Activated T-helper 17 cell treated with anti-CD3 and anti-CD28 coated beads, Interleukin-2, amount 50 U/mL, for 72 hours (primary cell): ENCODE measurements around the gene HIVEP2. TPM values are rescaled to one million over a fixed set of nuclear protein-coding genes. Genes with fewer than 3 reads are reported as not detected.
A peak's percentile ranks its signal among the peaks of the same experiment; 100 is the strongest.

Experiments
- ATAC-seq: fragments of 150-1000 bp; cut with Tn5 transposase; replicated peaks from 2 replicates; pipeline ENCODE4 v1.10.0; 2021; ENCODE audit warnings: mild to moderate bottlenecking, moderate library complexity
- H3K27ac Mint-ChIP-seq: one replicate; pipeline ENCODE4 v1.8.0; 2022; ENCODE audit warnings: mixed read lengths
- H3K27me3 Mint-ChIP-seq: one replicate; pipeline ENCODE4 v1.8.0; 2022; ENCODE audit warnings: mixed read lengths
- H3K36me3 Mint-ChIP-seq: one replicate; pipeline ENCODE4 v1.8.0; 2022; ENCODE audit warnings: low read depth, mild to moderate bottlenecking, mixed read lengths
- H3K4me1 Mint-ChIP-seq: one replicate; pipeline ENCODE4 v1.8.0; 2022; ENCODE audit warnings: mixed read lengths
- H3K4me3 Mint-ChIP-seq: one replicate; pipeline ENCODE4 v1.8.0; 2022; ENCODE audit warnings: mild to moderate bottlenecking, mixed read lengths
- H3K9me3 Mint-ChIP-seq: one replicate; pipeline ENCODE4 v1.8.0; 2022; ENCODE audit warnings: mixed read lengths
- total RNA-seq, 2 donors: library from RNA; stranded (reverse); gene quantifications; one replicate each; pipeline ENCODE4 v1.2.3, GENCODE V29; 2022

HIVEP2 gene
- total RNA-seq, 2 donors from 2014 or later, result 33.0 to 53.5 TPM

GRCh38 chr6:142830807-142831206 lies 114.2 kb downstream of the HIVEP2 start:
- Mint-ChIP-seq H3K36me3 (peaks cover 89% of the 10 kb centered on the region), H3K9me3 (no peaks in the 10 kb centered on the region), H3K4me3 (no peak overlapping the region), H3K27ac (peak overlapping the region; percentile 75), H3K27me3 (no peaks in the 10 kb centered on the region), H3K4me1 (peaks cover 56% of the 10 kb centered on the region)
- ATAC-seq, result no peak

DNA sequence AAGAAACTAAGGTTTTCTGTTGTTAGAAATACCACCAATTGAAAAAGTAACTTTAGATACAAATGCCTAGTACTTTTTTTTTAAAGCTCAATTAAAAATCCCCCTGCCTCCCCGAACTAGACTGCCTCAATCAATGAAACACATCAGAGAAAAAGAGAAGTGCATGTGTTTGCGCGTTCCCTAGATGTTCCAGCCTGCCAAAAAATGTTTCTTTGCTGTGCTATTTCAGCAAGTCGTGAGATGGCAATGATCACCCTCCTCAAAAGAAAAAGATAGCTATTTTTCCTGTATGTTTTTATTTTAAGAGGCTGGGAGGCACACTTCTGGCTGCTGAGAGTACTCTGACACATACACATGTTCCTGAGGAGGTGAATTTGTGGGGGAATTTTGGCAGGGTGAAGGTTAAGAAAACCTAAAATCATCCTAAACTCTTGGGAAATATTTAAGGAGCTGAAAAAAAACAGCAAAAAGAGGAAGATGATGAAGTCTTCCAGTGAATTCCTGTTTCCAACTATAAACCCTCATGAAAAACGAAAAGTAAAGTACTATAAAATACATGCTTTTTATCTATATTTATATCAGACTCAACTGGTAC lies 114.8 kb downstream of the HIVEP2 start:
- Mint-ChIP-seq H3K27me3 (no peaks in the 10 kb centered on the region), H3K4me1 (peaks cover 50% of the 10 kb centered on the region), H3K36me3 (peaks cover 83% of the 10 kb centered on the region), H3K27ac (peak overlapping the region; percentile 75), H3K9me3 (no peaks in the 10 kb centered on the region), H3K4me3 (no peak overlapping the region)
- no peak for ATAC-seq

- H3K27ac Mint-ChIP-seq, result no peak overlapping the region
Observed at GRCh38 chr6:142829556-142829955, 115.4 kb downstream of the HIVEP2 start.

GRCh38 chr6:142827991-142828390 lies 117.0 kb downstream of the HIVEP2 start:
- H3K27me3 Mint-ChIP-seq, result no peaks in the 10 kb centered on the region
- peak overlapping the region; percentile 3 for H3K27ac Mint-ChIP-seq
- no peaks in the 10 kb centered on the region for H3K9me3 Mint-ChIP-seq
- H3K4me1 Mint-ChIP-seq, result peaks cover 49% of the 10 kb centered on the region
- H3K36me3 Mint-ChIP-seq, result peaks cover 76% of the 10 kb centered on the region
- no peak overlapping the region for H3K4me3 Mint-ChIP-seq
- no peak for ATAC-seq

More at GRCh38 chr6:142829556-142829955, 115.4 kb downstream of the HIVEP2 start:
- Mint-ChIP-seq H3K27me3 (no peaks in the 10 kb centered on the region), H3K4me3 (no peak overlapping the region), H3K9me3 (no peaks in the 10 kb centered on the region), H3K36me3 (peaks cover 82% of the 10 kb centered on the region), H3K4me1 (peaks cover 52% of the 10 kb centered on the region)
- no peak for ATAC-seq

DNA sequence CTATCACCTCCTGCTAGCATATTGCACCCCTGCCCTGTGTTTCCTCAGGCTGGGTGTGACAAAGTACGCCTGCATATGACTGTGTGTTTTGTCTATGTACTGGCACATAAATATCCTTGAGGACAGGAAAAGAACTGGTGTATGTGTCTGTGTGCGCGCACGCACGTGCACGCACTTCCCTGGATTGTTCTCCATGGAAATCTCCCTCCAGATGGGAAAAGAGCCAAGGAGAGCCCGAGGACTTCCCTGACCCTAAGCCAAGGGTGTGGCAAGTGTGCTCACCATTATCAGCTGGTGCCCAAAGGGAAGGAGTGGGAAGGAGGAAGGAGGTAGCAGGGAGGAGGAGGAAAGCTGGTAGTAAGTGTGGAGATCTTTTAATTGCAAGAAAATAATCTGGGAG lies 117.6 kb downstream of the HIVEP2 start:
- Mint-ChIP-seq H3K4me3 (no peak overlapping the region), H3K27ac (peak overlapping the region; percentile 3), H3K9me3 (no peaks in the 10 kb centered on the region), H3K27me3 (no peaks in the 10 kb centered on the region), H3K36me3 (peaks cover 76% of the 10 kb centered on the region), H3K4me1 (peaks cover 49% of the 10 kb centered on the region)
- ATAC-seq, result no peak

DNA sequence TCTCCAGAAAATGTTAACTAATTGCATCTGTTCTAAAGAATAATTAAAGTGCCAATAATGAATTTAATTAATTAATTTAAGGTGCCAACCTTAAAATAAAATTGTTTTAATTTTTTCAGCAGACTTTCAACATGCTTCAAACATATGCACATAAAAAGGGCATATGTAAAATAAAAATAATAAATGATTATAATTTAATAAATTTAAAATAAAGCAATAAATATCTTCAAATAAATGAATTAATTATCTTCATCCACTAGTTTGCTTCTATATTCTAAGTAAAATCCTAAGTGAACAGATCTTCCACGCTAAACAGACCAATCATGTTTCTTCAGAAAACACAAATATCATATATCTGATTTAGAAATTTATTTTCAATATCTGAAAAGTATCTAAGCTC lies 119.2 kb downstream of the HIVEP2 start:
- no peaks in the 10 kb centered on the region for H3K27me3 Mint-ChIP-seq
- H3K36me3 Mint-ChIP-seq, result peaks cover 75% of the 10 kb centered on the region
- no peak overlapping the region for H3K27ac Mint-ChIP-seq
- no peaks in the 10 kb centered on the region for H3K9me3 Mint-ChIP-seq
- ATAC-seq, result no peak
- H3K4me3 Mint-ChIP-seq, result no peak overlapping the region
- H3K4me1 Mint-ChIP-seq, result peaks cover 59% of the 10 kb centered on the region

DNA sequence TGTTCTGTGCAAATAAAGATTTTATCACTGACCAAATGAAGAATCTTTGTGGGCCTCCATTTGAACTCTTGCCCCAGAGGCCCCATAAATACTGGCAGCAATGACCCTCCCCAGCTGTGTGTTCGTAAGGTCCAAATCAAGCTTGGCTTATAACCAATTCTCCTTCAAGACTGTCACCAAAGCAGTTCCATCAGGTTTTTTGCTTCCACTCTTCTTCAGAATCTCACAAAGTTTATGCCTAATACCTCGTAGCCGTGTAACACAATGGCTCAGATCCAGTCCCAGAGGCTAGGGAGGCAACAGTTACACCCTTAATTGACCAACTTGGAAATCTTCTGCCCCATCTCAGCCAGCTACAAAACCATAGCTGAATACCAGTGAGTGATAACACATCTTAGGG lies 120.5 kb downstream of the HIVEP2 start:
- Mint-ChIP-seq H3K4me3 (peak overlapping the region; percentile 53), H3K36me3 (peaks cover 75% of the 10 kb centered on the region), H3K4me1 (peaks cover 61% of the 10 kb centered on the region), H3K27ac (peak overlapping the region; percentile 57), H3K9me3 (no peaks in the 10 kb centered on the region), H3K27me3 (no peaks in the 10 kb centered on the region)
- ATAC-seq, result no peak

DNA sequence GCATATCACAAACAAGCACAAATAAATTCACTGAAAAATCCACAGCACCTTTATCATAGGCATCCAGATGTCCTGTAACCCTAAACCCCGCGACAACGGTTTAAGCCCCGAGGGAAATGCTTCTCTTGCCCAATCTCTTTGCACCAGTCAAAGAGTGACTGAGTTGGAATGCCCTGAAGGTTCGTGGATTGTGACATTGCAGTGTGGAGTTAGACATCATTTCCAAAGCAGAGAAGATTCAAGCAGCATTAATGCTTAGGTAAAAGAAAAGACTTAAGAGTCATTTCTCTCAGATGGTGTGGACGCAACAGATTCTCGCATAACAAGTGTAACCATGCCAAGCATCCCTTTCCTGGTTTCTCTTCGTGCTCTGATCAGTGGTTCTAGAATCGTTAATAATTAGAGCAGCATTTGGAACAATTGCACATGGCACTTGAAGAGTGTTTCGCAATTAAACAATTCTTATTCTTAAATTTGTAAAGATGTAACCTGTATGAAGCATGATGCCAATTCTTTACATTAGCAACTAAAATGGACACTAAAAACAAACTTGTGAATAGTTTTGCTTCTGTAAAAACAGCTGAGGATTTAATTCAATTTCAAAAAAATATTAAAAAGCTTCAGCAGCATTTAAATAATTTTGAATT lies 121.6 kb downstream of the HIVEP2 start:
- no peaks in the 10 kb centered on the region for H3K9me3 Mint-ChIP-seq
- H3K36me3 Mint-ChIP-seq, result peaks cover 75% of the 10 kb centered on the region
- H3K4me1 Mint-ChIP-seq, result peaks cover 54% of the 10 kb centered on the region
- H3K27me3 Mint-ChIP-seq, result no peaks in the 10 kb centered on the region
- H3K4me3 Mint-ChIP-seq, result peak overlapping the region; percentile 89
- no peak for ATAC-seq
- H3K27ac Mint-ChIP-seq, result peak overlapping the region; percentile 99

DNA sequence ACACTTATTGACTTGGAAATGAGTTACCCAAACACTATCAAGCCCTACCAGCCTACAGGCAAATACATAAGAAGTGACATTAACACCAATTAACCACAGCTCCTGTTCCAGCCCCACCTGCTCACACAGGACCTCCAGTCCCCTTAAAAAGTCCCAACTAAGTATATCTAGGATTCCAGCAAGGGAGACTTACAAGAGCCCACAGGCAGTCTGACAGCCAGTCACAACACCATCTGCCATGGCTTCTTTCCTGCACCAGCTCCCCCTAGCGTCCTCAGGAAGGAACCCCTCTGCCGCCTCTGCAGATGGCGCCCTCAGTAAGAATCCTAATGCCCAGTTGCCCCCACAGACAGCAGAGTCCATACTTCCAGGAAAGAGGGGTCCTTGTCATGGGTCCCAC lies 122.1 kb downstream of the HIVEP2 start:
- Mint-ChIP-seq H3K27ac (peak overlapping the region; percentile 99), H3K4me3 (peak overlapping the region; percentile 89), H3K36me3 (peaks cover 74% of the 10 kb centered on the region), H3K9me3 (no peaks in the 10 kb centered on the region), H3K27me3 (no peaks in the 10 kb centered on the region), H3K4me1 (peaks cover 49% of the 10 kb centered on the region)
- ATAC-seq, result peak; percentile 5

DNA sequence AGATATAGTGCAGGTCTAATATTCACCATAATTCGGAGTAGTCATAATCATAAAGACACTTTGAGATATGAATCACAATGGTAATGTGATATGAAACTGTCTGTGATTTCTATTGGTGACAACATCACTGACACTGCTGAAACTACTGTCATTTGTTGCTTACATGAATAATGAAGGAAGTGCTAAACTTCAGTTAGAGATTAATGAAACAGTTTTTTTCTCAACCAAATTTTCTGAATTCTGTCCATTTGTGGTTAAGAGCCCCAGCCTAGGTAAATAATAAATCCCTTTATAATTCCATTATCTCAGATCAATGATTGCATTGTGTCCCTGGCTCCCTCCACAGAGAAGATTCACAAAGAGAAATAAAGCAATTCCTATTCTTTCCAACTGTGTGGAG lies 122.6 kb downstream of the HIVEP2 start:
- H3K27me3 Mint-ChIP-seq, result no peaks in the 10 kb centered on the region
- ATAC-seq, result peak; percentile 67

DNA sequence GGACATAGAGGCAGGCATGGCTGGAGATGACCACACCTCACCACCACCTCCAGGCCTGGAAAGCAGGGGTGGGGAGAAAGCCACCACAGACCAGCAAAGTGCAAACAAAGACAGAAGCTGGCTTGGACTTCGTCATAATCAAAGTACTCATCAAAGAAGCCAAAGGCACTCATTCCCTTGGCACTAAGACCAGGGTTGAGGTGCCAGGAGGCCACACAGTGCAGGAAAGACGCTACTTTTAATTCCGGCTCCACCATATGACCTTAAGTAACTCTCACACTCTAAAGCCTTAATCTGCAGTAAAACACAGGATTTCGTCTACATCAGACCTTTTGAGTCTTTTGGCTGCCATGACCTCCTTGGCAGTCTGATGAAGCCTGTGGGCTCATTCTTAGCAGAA lies 123.1 kb downstream of the HIVEP2 start:
- peak; percentile 31 for ATAC-seq
- H3K9me3 Mint-ChIP-seq, result no peaks in the 10 kb centered on the region

More for the DNA sequence above, 122.6 kb downstream of the HIVEP2 start:
- Mint-ChIP-seq H3K27ac (peak overlapping the region; percentile 99), H3K4me3 (peak overlapping the region; percentile 89), H3K36me3 (peaks cover 75% of the 10 kb centered on the region), H3K9me3 (no peaks in the 10 kb centered on the region), H3K4me1 (peaks cover 50% of the 10 kb centered on the region)

DNA sequence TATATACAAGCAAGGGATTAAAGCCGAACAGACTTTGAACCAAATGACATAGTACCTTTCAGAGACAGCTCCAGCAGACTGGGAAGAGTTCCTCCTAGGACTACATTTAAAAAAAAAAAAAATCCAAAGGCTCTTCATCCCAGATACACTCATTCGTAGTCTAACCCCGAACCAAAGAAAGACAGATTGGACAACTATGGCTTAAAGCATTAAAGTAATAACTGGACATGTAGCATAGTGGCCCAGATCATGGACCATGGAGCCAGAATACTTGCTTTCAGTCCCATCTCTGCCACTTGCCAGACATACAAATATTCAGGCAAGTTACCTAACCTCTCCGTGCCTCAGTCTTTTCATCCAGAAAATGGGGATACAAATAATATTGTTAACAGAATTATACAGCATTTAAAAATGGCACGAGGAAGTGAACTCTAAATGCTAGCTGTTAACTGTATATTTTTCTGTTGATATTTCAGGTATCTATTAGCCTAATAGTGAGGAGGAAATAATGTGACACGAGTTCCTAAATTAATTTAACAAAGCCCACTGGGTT lies 123.7 kb downstream of the HIVEP2 start:
- H3K4me3 Mint-ChIP-seq, result peak overlapping the region; percentile 89
- peaks cover 57% of the 10 kb centered on the region for H3K4me1 Mint-ChIP-seq
- no peaks in the 10 kb centered on the region for H3K27me3 Mint-ChIP-seq
- ATAC-seq, result no peak
- no peaks in the 10 kb centered on the region for H3K9me3 Mint-ChIP-seq
- H3K27ac Mint-ChIP-seq, result peak overlapping the region; percentile 99
- peaks cover 78% of the 10 kb centered on the region for H3K36me3 Mint-ChIP-seq

More for the DNA sequence above, 123.1 kb downstream of the HIVEP2 start:
- Mint-ChIP-seq H3K36me3 (peaks cover 75% of the 10 kb centered on the region), H3K4me3 (peak overlapping the region; percentile 89), H3K4me1 (peaks cover 51% of the 10 kb centered on the region), H3K27ac (peak overlapping the region; percentile 99), H3K27me3 (no peaks in the 10 kb centered on the region)

DNA sequence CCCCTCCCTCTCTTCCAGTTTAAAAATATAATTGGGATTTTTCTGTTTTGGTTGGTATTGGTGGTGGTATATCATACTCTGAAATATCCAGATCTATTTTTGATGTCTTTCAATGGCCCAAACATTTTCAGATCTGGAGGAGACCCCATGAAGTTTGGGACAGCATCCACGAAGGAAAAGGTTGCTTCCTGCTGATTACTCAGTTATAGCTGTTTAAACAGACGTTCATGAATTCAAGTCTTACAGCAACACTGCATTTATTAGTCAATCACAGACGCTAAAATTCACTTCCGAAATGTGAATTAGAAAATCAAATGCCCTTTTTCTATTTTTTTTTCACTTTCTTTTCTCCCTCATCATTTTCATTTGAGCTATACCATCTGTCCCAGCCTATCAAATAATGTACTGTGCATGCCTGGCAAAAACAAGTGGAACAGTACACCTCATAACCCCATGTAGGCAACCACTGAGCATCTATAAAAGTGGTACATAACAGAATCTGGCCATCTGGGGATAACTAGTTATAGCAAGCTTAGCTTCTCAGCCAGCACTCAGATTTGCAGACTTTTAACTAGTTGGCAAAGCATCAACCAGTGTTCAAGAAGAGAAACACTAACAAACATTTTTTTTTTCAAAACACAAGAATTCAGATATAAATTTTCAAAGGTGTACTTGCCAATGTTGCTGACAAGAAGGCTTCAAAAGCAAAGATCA lies 124.5 kb downstream of the HIVEP2 start:
- H3K36me3 Mint-ChIP-seq, result peaks cover 80% of the 10 kb centered on the region
- H3K9me3 Mint-ChIP-seq, result no peaks in the 10 kb centered on the region
- no peaks in the 10 kb centered on the region for H3K27me3 Mint-ChIP-seq
- H3K4me3 Mint-ChIP-seq, result peak overlapping the region; percentile 89
- ATAC-seq, result peak; percentile 23
- H3K4me1 Mint-ChIP-seq, result peaks cover 60% of the 10 kb centered on the region
- peak overlapping the region; percentile 99 for H3K27ac Mint-ChIP-seq

DNA sequence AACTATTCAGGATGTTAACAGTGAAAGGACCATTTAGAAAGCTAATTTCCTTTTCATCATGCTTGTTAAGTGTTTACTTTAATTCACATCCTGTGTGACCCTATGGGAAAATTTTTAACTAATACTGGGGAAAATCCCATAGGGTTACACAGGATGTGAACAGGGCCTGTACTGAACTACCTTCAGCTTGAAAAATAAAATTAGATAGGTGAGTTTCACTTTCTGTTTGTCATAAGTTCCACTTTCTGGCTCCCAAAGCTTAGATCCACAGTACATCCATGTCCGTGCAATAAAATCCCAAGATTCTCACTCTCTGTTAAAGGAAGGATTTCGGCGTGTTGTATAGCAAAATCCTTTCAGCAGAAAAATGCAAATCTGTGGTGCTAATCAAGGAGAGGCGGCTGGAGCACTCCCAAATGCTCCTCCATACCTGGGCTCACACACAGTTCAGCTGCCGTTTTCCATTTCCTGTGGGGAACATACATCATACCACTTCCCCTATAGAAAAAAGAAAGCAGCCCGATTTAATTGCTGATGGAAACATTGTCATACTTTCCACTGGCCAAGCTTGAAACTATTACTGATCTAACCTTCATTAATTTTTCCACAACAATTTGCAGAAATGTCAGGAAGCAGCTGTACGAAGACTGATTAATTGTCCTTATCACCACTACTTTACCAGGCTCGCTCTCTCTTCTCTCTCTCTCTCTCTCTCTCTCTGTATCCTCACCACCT lies 125.2 kb downstream of the HIVEP2 start:
- H3K9me3 Mint-ChIP-seq, result no peaks in the 10 kb centered on the region
- peak overlapping the region; percentile 99 for H3K27ac Mint-ChIP-seq
- peaks cover 60% of the 10 kb centered on the region for H3K4me1 Mint-ChIP-seq
- ATAC-seq, result peak; percentile 68
- peaks cover 82% of the 10 kb centered on the region for H3K36me3 Mint-ChIP-seq
- peak overlapping the region; percentile 89 for H3K4me3 Mint-ChIP-seq
- H3K27me3 Mint-ChIP-seq, result no peaks in the 10 kb centered on the region
